GM18858 (cell line): ENCODE results near the gene NTM.

ENCODE experiments used
- ATAC-seq: cut with Tn5 transposase; IDR thresholded peaks from one replicate; pipeline ENCODE4 v1.9.1; 2021; ENCODE audit not compliant: unreplicated experiment

The NTM gene

GRCh38 chr11:131850507-131850906 is 480.1 kb downstream of the NTM start:
- ATAC-seq, result no peak

GRCh38 chr11:131851964-131852755 is 481.7 kb downstream of the NTM start:
- no peak for ATAC-seq

- ATAC-seq, result no peak
Observed at GRCh38 chr11:131852757-131853156, 482.3 kb downstream of the NTM start.

GRCh38 chr11:131854391-131854790 is 484.0 kb downstream of the NTM start:
- no peak for ATAC-seq

GRCh38 chr11:131855320-131855719 is 484.9 kb downstream of the NTM start:
- ATAC-seq, result no peak

GRCh38 chr11:131857246-131857645 is 486.8 kb downstream of the NTM start:
- ATAC-seq, result no peak

- no peak for ATAC-seq
Observed at GRCh38 chr11:131858505-131858904, 488.1 kb downstream of the NTM start.

- no peak for ATAC-seq
Observed at GRCh38 chr11:131859538-131860210, 489.3 kb downstream of the NTM start.

- no peak for ATAC-seq
Observed at GRCh38 chr11:131864228-131864627, 493.8 kb downstream of the NTM start.

- no peak for ATAC-seq
Observed at GRCh38 chr11:131865860-131866259, 495.4 kb downstream of the NTM start.

GRCh38 chr11:131866535-131867400 is 496.4 kb downstream of the NTM start:
- no peak for ATAC-seq

GRCh38 chr11:131867457-131868257 is 497.2 kb downstream of the NTM start:
- ATAC-seq, result no peak

- no peak for ATAC-seq
Observed at GRCh38 chr11:131868629-131869507, 498.5 kb downstream of the NTM start.

GRCh38 chr11:131870305-131870704 is 499.9 kb downstream of the NTM start:
- ATAC-seq, result no peak

- ATAC-seq, result no peak
Observed at GRCh38 chr11:131871006-131871405, 500.6 kb downstream of the NTM start.

- ATAC-seq, result no peak
Observed at GRCh38 chr11:131874070-131874469, 503.7 kb downstream of the NTM start.

GRCh38 chr11:131875611-131876010 is 505.2 kb downstream of the NTM start:
- ATAC-seq, result no peak

GRCh38 chr11:131877246-131877942 is 507.0 kb downstream of the NTM start:
- ATAC-seq, result no peak

GRCh38 chr11:131880316-131880715 is 509.9 kb downstream of the NTM start:
- no peak for ATAC-seq
